H1 (cell line): ENCODE measurements around the gene MX1. TPM values are rescaled to one million over a fixed set of nuclear protein-coding genes. Genes with fewer than 3 reads are reported as not detected.

Source experiments
- CTCF ChIA-PET: fragments of 300-600 bp; sonication (Branson Sonifier 250); formaldehyde crosslinking; loops from one replicate; lab custom pipeline; 2021; ENCODE audit not compliant: partially characterized antibody; lab: Charles Lee
- POLR2A ChIA-PET: fragments of 300-600 bp; sonication (Branson Sonifier 250); formaldehyde crosslinking; loops from one replicate; lab custom pipeline; 2021; ENCODE audit warnings: inconsistent platforms; ENCODE audit not compliant: partially characterized antibody; lab: Charles Lee
- DNase-seq, 2 experiments: peaks; one replicate each; pipeline versions ENCODE4 v3.0.0 to v3.0.0-alpha.2; 2010 to 2022; ENCODE audit warnings: low spot score in 2 of 2, low read depth in 1 of 2, mixed read lengths in 1 of 2
- FAIRE-seq: peaks from 2 replicates; lab custom pipeline; 2011; peaks lifted over from hg19 to GRCh38; lab: Jason Lieb, UNC
- H2AFZ ChIP-seq: 2 replicates; pipeline ENCODE4 v1.8.1; 2012; ENCODE audit warnings: low read length, inconsistent platforms
- H2AK5ac ChIP-seq: 2 replicates; pipeline ENCODE4 v1.6.1; 2013; ENCODE audit warnings: low read depth, low read length
- H2BK120ac ChIP-seq: replicated peaks from 2 replicates; pipeline ENCODE3; 2013; ENCODE audit warnings: low read depth, low read length, inconsistent platforms
- H2BK12ac ChIP-seq: 2 replicates; pipeline ENCODE4 v1.6.1; 2013; ENCODE audit warnings: low read depth, low read length
- H2BK15ac ChIP-seq: 2 replicates; pipeline ENCODE4 v1.6.1; 2013; ENCODE audit warnings: low read length
- H2BK20ac ChIP-seq: 2 replicates; pipeline ENCODE4 v1.6.1; 2013; ENCODE audit warnings: low read length
- H2BK5ac ChIP-seq: 2 replicates; pipeline ENCODE4 v1.6.1; 2013; ENCODE audit warnings: low read depth, low read length
- H3K14ac ChIP-seq: 2 replicates; pipeline ENCODE4 v1.6.1; 2013; ENCODE audit warnings: inconsistent platforms; ENCODE audit not compliant: insufficient read length
- H3K18ac ChIP-seq: 2 replicates; pipeline ENCODE4 v1.6.1; 2013; ENCODE audit warnings: low read length; ENCODE audit errors: extremely low read depth
- H3K23ac ChIP-seq: 2 replicates; pipeline ENCODE4 v1.6.1; 2013; ENCODE audit warnings: inconsistent platforms; ENCODE audit not compliant: insufficient read length
- H3K23me2 ChIP-seq: 2 replicates; pipeline ENCODE4 v1.6.1; 2013; ENCODE audit warnings: low read depth, low read length
- H3K27ac ChIP-seq: 2 replicates; pipeline ENCODE4 v1.6.1; 2011; ENCODE audit warnings: low read depth, low read length, inconsistent platforms
- H3K27me3 ChIP-seq, 4 experiments: replicated peaks in 1 of 4; 1 replicate in 1 of 4; 2 replicates in 3 of 4; pipeline versions ENCODE4 v1.6.1 to v1.8.1; 2011 to 2013; ENCODE audit warnings: low read length in 3 of 4, mild to moderate bottlenecking in 3 of 4, inconsistent platforms in 2 of 4, mixed read lengths in 2 of 4, moderate library complexity in 1 of 4; ENCODE audit not compliant: control insufficient read depth in 3 of 4, insufficient read depth in 3 of 4; ENCODE audit errors: extremely low read depth in 1 of 4
- H3K36me3 ChIP-seq, 4 experiments: 2 replicates each; pipeline versions ENCODE4 v1.6.1 to v1.8.1; 2011 to 2013; ENCODE audit warnings: mild to moderate bottlenecking in 4 of 4, low read length in 3 of 4, moderate library complexity in 2 of 4, control low read depth in 1 of 4, inconsistent platforms in 1 of 4; ENCODE audit not compliant: insufficient read depth in 4 of 4, control insufficient read depth in 2 of 4
- H3K4ac ChIP-seq: replicated peaks from 2 replicates; pipeline ENCODE3; 2013; ENCODE audit warnings: low read length, low read depth, mixed read lengths, inconsistent platforms; ENCODE audit not compliant: insufficient read length
- H3K4me1 ChIP-seq, 4 experiments: replicated peaks in 1 of 4; 1 replicate in 1 of 4; 2 replicates in 3 of 4; pipeline versions ENCODE4 v1.6.1 to v1.8.1; 2011 to 2013; ENCODE audit warnings: low read length in 3 of 4, inconsistent platforms in 2 of 4, mixed read lengths in 1 of 4; ENCODE audit not compliant: insufficient read depth in 4 of 4, control insufficient read depth in 3 of 4
- H3K4me2 ChIP-seq, 2 experiments: 2 replicates each; pipeline versions ENCODE4 v1.6.1 to v1.8.1; 2011 to 2013; ENCODE audit warnings: low read depth in 2 of 2, low read length in 2 of 2, control low read depth in 1 of 2, inconsistent platforms in 1 of 2, mild to moderate bottlenecking in 1 of 2; ENCODE audit not compliant: insufficient read depth in 1 of 2
- H3K4me3 ChIP-seq, 4 experiments: fragments of 200-600, 300-600 bp in 1 of 4; sonication (generic), shearing (Covaris generic), sonication (Bioruptor Twin) in 1 of 4; 2 replicates each; pipeline versions ENCODE4 v1.5.1 to v1.8.1; 2011 to 2016; ENCODE audit warnings: low read length in 4 of 4, low read depth in 3 of 4, control low read depth in 2 of 4, inconsistent platforms in 2 of 4, mild to moderate bottlenecking in 2 of 4, mixed read lengths in 1 of 4, moderate library complexity in 1 of 4; ENCODE audit not compliant: insufficient read depth in 2 of 4; ENCODE audit errors: extremely low read depth in 1 of 4
- H3K56ac ChIP-seq: replicated peaks from 2 replicates; pipeline ENCODE3; 2013; ENCODE audit warnings: low read depth, mild to moderate bottlenecking, mixed read lengths, low read length, inconsistent platforms; ENCODE audit not compliant: insufficient read length
- H3K79me1 ChIP-seq: 2 replicates; pipeline ENCODE4 v1.6.1; 2013; ENCODE audit warnings: low read depth, low read length, control low read depth
- H3K79me2 ChIP-seq, 2 experiments: 2 replicates each; pipeline versions ENCODE4 v1.6.1 to v1.8.1; 2012 to 2013; ENCODE audit warnings: low read length in 2 of 2, mild to moderate bottlenecking in 2 of 2, inconsistent platforms in 1 of 2; ENCODE audit not compliant: insufficient read depth in 2 of 2, control insufficient read depth in 1 of 2
- H3K9ac ChIP-seq, 4 experiments: replicated peaks in 1 of 4; 1 replicate in 1 of 4; 2 replicates in 3 of 4; pipeline versions ENCODE4 v1.6.1 to v1.8.1; 2011 to 2013; ENCODE audit warnings: low read depth in 3 of 4, low read length in 3 of 4, control low read depth in 2 of 4, mild to moderate bottlenecking in 2 of 4, moderate library complexity in 2 of 4, inconsistent platforms in 1 of 4; ENCODE audit errors: extremely low read depth in 1 of 4
- H3K9me3 ChIP-seq, 2 experiments: 2 replicates each; pipeline versions ENCODE4 v1.6.1 to v1.8.1; 2012 to 2013; ENCODE audit warnings: mild to moderate bottlenecking in 2 of 2, moderate library complexity in 2 of 2, control low read depth in 1 of 2, inconsistent platforms in 1 of 2, low read depth in 1 of 2, low read length in 1 of 2, mixed read lengths in 1 of 2; ENCODE audit not compliant: insufficient read depth in 2 of 2
- H4K20me1 ChIP-seq, 2 experiments: replicated peaks in 1 of 2; 2 replicates each; pipeline versions ENCODE3 to v1.8.1; 2011 to 2013; ENCODE audit warnings: inconsistent platforms in 2 of 2, low read length in 2 of 2, mild to moderate bottlenecking in 1 of 2; ENCODE audit not compliant: insufficient read depth in 2 of 2, control insufficient read depth in 1 of 2
- H4K5ac ChIP-seq: 2 replicates; pipeline ENCODE4 v1.6.1; 2013; ENCODE audit warnings: low read length, low read depth, mixed read lengths, inconsistent platforms; ENCODE audit not compliant: insufficient read length
- H4K8ac ChIP-seq: 2 replicates; pipeline ENCODE4 v1.8.0; 2013; ENCODE audit warnings: mild to moderate bottlenecking, moderate library complexity, low read length, inconsistent platforms; ENCODE audit not compliant: insufficient read depth; ENCODE audit errors: extremely low read depth
- H4K91ac ChIP-seq: replicated peaks from 2 replicates; pipeline ENCODE3; 2013; ENCODE audit warnings: low read length, mixed read lengths, inconsistent platforms; ENCODE audit not compliant: insufficient read length
- CEBPB ChIP-seq: IDR thresholded peaks from 2 replicates; pipeline ENCODE4 v1.6.1; 2012; ENCODE audit warnings: low read depth, low read length
- EGR1 ChIP-seq: IDR thresholded peaks from 2 replicates; pipeline ENCODE4 v1.6.1; 2011; ENCODE audit warnings: low read depth, low read length, borderline replicate concordance
- GABPA ChIP-seq: IDR thresholded peaks from 2 replicates; pipeline ENCODE4 v1.6.1; 2011; ENCODE audit warnings: mild to moderate bottlenecking, low read length, moderate library complexity, borderline replicate concordance; ENCODE audit not compliant: insufficient read depth
- HDAC2 ChIP-seq, 2 experiments: fragments of 300-600 bp in 1 of 2; sonication (generic) in 1 of 2; IDR thresholded peaks; 2 replicates each; pipeline ENCODE4 v1.6.1; 2011 to 2012; ENCODE audit warnings: low read depth in 2 of 2, low read length in 2 of 2, mild to moderate bottlenecking in 2 of 2, moderate library complexity in 2 of 2, borderline replicate concordance in 1 of 2, inconsistent platforms in 1 of 2
- MAX ChIP-seq: IDR thresholded peaks from 2 replicates; pipeline ENCODE4 v1.6.1; 2012; ENCODE audit warnings: inconsistent platforms
- RAD21 ChIP-seq, 2 experiments: IDR thresholded peaks in 1 of 2; conservative IDR thresholded peaks in 1 of 2; 2 replicates each; pipeline ENCODE4 v1.6.1; 2011; ENCODE audit warnings: low read depth in 2 of 2, low read length in 2 of 2, improper control_type of control experiment in 1 of 2, inconsistent platforms in 1 of 2, mild to moderate bottlenecking in 1 of 2, moderate library complexity in 1 of 2
- RFX5 ChIP-seq: IDR thresholded peaks from 2 replicates; pipeline ENCODE4 v1.6.1; 2011; ENCODE audit warnings: low read depth, low read length, improper control_type of control experiment, borderline replicate concordance
- USF2 ChIP-seq: IDR thresholded peaks from 2 replicates; pipeline ENCODE4 v1.6.1; 2011; ENCODE audit warnings: low read length, improper control_type of control experiment
- WGBS, 2 experiments: shearing (Covaris generic) in 1 of 2; methylation state at CpG; one replicate each; pipeline versions ENCODE4 v1.1.6 to v1.1.7; 2013 to 2015; ENCODE audit warnings: low lambda C conversion rate in 2 of 2, mixed read lengths in 2 of 2, inconsistent platforms in 1 of 2, low coverage in 1 of 2, missing lambda C conversion rate in 1 of 2; ENCODE audit not compliant: insufficient replicate concordance in 2 of 2, insufficient coverage in 1 of 2, insufficient read length in 1 of 2; ENCODE audit errors: extremely low coverage in 1 of 2, missing lambda C conversion rate in 1 of 2; 5-methylcytosine and 5-hydroxymethylcytosine counted together
- polyA plus RNA-seq, 7 experiments: library from polyadenylated mRNA; depleted of rRNA in 3 of 7; stranded (reverse) in 5 of 7; unstranded in 2 of 7; fragments of >200 nt in 5 of 7; fragments of 200-250 nt in 2 of 7; gene quantifications; 1 replicate in 5 of 7; 2 replicates in 1 of 7; 4 replicates in 1 of 7; pipeline versions ENCODE4 v1.2.1 to v1.2.3, GENCODE V29; 2011 to 2013; ENCODE audit warnings: missing spikeins in 2 of 7, mixed read lengths in 2 of 7
- total RNA-seq: library from RNA; stranded (reverse); fragmentation: NEBNext Ultra II Directional; extraction: Animal tissue kit (Norgen Biotek cat#: 25700); gene quantifications from 2 replicates; pipeline ENCODE4 v1.2.1, GENCODE V29; 2021

MX1 gene
- total and polyA plus RNA-seq, 2 of the 8 experiments (the other 6 are each of a cell fraction or from before 2014, with no cell fraction given), result 3.8 to 5.7 TPM

- Histone ChIP-seq H4K8ac (no peak overlapping the region), H3K9ac (no peak overlapping the region), H3K79me1 (no peaks in the 10 kb centered on the region), H2BK5ac (no peak overlapping the region), H2BK15ac (no peak overlapping the region), H2BK12ac (no peak overlapping the region), H3K4ac (no peak overlapping the region), H4K20me1 (no peaks in the 10 kb centered on the region), H2BK120ac (no peak overlapping the region), H3K4me1 (no peaks in the 10 kb centered on the region; a peak in 1 of 7 replicates), H3K4me2 (no peak overlapping the region), H3K18ac (no peak overlapping the region), H3K4me3 (no peak overlapping the region), H3K27ac (no peak overlapping the region), H3K79me2 (no peaks in the 10 kb centered on the region), H4K91ac (no peak overlapping the region), H3K56ac (no peak overlapping the region), H4K5ac (no peak overlapping the region)
- 68% methylated on average over 4 of the region's 4 CpGs; no CpG with 5 or more reads in 1 of the 2 experiments for WGBS, 2 experiments
- no peak for DNase-seq
- CTCF ChIA-PET, result interaction anchor here (1.2 to 1.4 kb wide), 2 partner anchors 19 to 155 kb away, joined by 3 read pairs; no protein-coding TSS in a partner anchor
- TF ChIP-seq USF2 (no peak), HDAC2 (IDR thresholded peaks at IDR 0.05; ENCODE audit: borderline replicate concordance in 1 of 2, low read depth in 2 of 2, low read length in 2 of 2) (no peak), CEBPB (no peak), MAX (no peak), EGR1 (no peak), GABPA (no peak), RAD21 (IDR thresholded peaks at IDR 0.05 in 1 of 2, conservative IDR thresholded peaks at IDR 0.05 in 1 of 2; ENCODE audit: low read depth in 2 of 2, low read length in 2 of 2) (no peak), RFX5 (no peak)
- TF ChIP-seq, all 59 proteins: peak for 0
- no peak overlapping the region for H2AK5ac ChIP-seq
- H3K14ac ChIP-seq, result no peak overlapping the region
- peaks cover 0 to 2% of the 10 kb centered on the region in 2 experiments; a peak in 1 of 4 replicates for H3K9me3 ChIP-seq
- no peak overlapping the region for H2BK20ac ChIP-seq
- H3K36me3 ChIP-seq, result no peaks in the 10 kb centered on the region
- H2AFZ ChIP-seq, result no peak overlapping the region
- no peak overlapping the region for H3K23ac ChIP-seq
- H3K23me2 ChIP-seq, result no peaks in the 10 kb centered on the region
- H3K27me3 ChIP-seq, result no peaks in the 10 kb centered on the region
- POLR2A ChIA-PET, result interaction anchor here (0.7 to 1.6 kb wide), 2 partner anchors 20 to 27 kb away, joined by 3 to 4 read pairs; no protein-coding TSS in a partner anchor
- FAIRE-seq, result no peak
Observed at GRCh38 chr21:41439248-41439647, 13.2 kb downstream of the MX1 start.
